HepG2 (cell line): ENCODE data around the gene SCIN. TPM values are rescaled to one million over a fixed set of nuclear protein-coding genes. Genes with fewer than 3 reads are reported as not detected.

Experiments
- ATAC-seq: fragments of 200-7000 bp; cut with Tn5 transposase; 3 replicates; pipeline ENCODE4 v1.9.1; 2020; ENCODE audit warnings: mild to moderate bottlenecking, moderate library complexity
- BruUV-seq: library from RNA; stranded (reverse); fragments of 400-500 nt; replicated peaks from 2 replicates; lab custom pipeline; 2021; lab: Mats Ljungman, UMichigan
- CTCF ChIA-PET: fragments of 300-600 bp; formaldehyde crosslinking; extraction: SDS; loops from one replicate; lab custom pipeline; 2021; ENCODE audit warnings: low total read pairs, inconsistent platforms, low intra/inter-chr PET ratio; lab: Yijun Ruan, JAX
- POLR2A ChIA-PET: fragments of 350-600 bp; sonication (Branson Sonifier 250); formaldehyde crosslinking; loops from one replicate; lab custom pipeline; 2020; ENCODE audit warnings: antibody characterized with exemption, inconsistent platforms; lab: Yijun Ruan, JAX
- DNase-seq: peaks from one replicate; pipeline ENCODE4 v3.0.0-alpha.2; 2015; ENCODE audit warnings: low spot score
- FAIRE-seq: peaks from 3 replicates; lab custom pipeline; 2011; peaks lifted over from hg19 to GRCh38; lab: Jason Lieb, UNC
- H2AFZ ChIP-seq: one replicate; pipeline ENCODE4 v1.6.1; 2011; ENCODE audit warnings: low read length, inconsistent platforms
- H3K27ac ChIP-seq: fragments of 300-600 bp; 3 replicates; pipeline ENCODE4 v1.8.0; 2011; ENCODE audit warnings: mixed run types, mild to moderate bottlenecking, mixed read lengths, low read length, inconsistent platforms; ENCODE audit not compliant: insufficient read depth; ENCODE audit errors: extremely low read length
- H3K27me3 ChIP-seq, 2 experiments: fragments of 200-600 bp in 1 of 2; 2 replicates in 1 of 2; 3 replicates in 1 of 2; pipeline versions ENCODE4 v1.6.0 to v1.8.0; 2011; ENCODE audit warnings: low read length in 2 of 2, mild to moderate bottlenecking in 2 of 2, moderate library complexity in 2 of 2, inconsistent platforms in 1 of 2; ENCODE audit not compliant: insufficient read depth in 2 of 2, control insufficient read depth in 1 of 2
- H3K36me3 ChIP-seq, 2 experiments: fragments of 200-600 bp in 1 of 2; replicated peaks in 1 of 2; 2 replicates in 1 of 2; 3 replicates in 1 of 2; pipeline versions ENCODE4 v1.5.1 to v1.8.0; 2011; ENCODE audit warnings: low read length in 2 of 2, inconsistent platforms in 1 of 2; ENCODE audit not compliant: insufficient read depth in 2 of 2, control insufficient read depth in 1 of 2
- H3K4me1 ChIP-seq: 2 replicates; pipeline ENCODE4 v1.5.1; 2012; ENCODE audit warnings: low read length, inconsistent platforms; ENCODE audit not compliant: insufficient read depth
- H3K4me2 ChIP-seq: 2 replicates; pipeline ENCODE4 v1.6.0; 2011; ENCODE audit warnings: low read depth, low read length, inconsistent platforms
- H3K4me3 ChIP-seq, 3 experiments: fragments of 200-600 bp in 1 of 3; sonication (generic), shearing (Covaris generic) in 1 of 3; replicated peaks in 1 of 3; 2 replicates each; pipeline ENCODE4 v1.5.1; 2011 to 2016; ENCODE audit warnings: low read length in 3 of 3, inconsistent platforms in 2 of 3, low read depth in 2 of 3, mild to moderate bottlenecking in 2 of 3, control low read depth in 1 of 3, mixed read lengths in 1 of 3; ENCODE audit not compliant: insufficient read depth in 1 of 3
- H3K79me2 ChIP-seq: one replicate; pipeline ENCODE4 v1.6.1; 2011; ENCODE audit warnings: low read length, inconsistent platforms; ENCODE audit not compliant: insufficient read depth
- H3K9ac ChIP-seq: 2 replicates; pipeline ENCODE4 v1.6.0; 2011; ENCODE audit warnings: mild to moderate bottlenecking, low read depth, low read length, inconsistent platforms; ENCODE audit not compliant: insufficient read depth
- H3K9me3 ChIP-seq: 2 replicates; pipeline ENCODE4 v1.5.1; 2012; ENCODE audit warnings: mild to moderate bottlenecking, low read length
- H4K20me1 ChIP-seq: 2 replicates; pipeline ENCODE4 v1.6.0; 2011; ENCODE audit warnings: inconsistent platforms, mild to moderate bottlenecking, low read length, moderate library complexity; ENCODE audit not compliant: insufficient read depth
- ARID2 ChIP-seq: sonication (generic); formaldehyde crosslinking; IDR thresholded peaks from 2 replicates; pipeline ENCODE4 v1.8.1; 2022; ENCODE audit warnings: mild to moderate bottlenecking, missing genetic modification reagents, borderline replicate concordance
- HNRNPUL1 ChIP-seq: fragments of 200-400 bp; formaldehyde crosslinking; IDR thresholded peaks from 2 replicates; pipeline ENCODE4 v1.6.1; 2017; ENCODE audit warnings: low read depth, mild to moderate bottlenecking, low read length, moderate library complexity
- HOXA9 ChIP-seq: sonication (generic); formaldehyde crosslinking; IDR thresholded peaks from 2 replicates; pipeline ENCODE4 v1.8.1; 2022; ENCODE audit warnings: missing genetic modification reagents, mild to moderate bottlenecking, moderate library complexity, borderline replicate concordance
- MXD4 ChIP-seq: IDR thresholded peaks from 2 replicates; pipeline ENCODE4 v1.6.1; 2016; ENCODE audit warnings: mild to moderate bottlenecking, missing biosample characterization, missing genetic modification reagents
- NFKBIZ ChIP-seq: IDR thresholded peaks from 2 replicates; pipeline ENCODE4 v1.6.1; 2018; ENCODE audit warnings: missing genetic modification reagents, missing compliant biosample characterization
- SIX4 ChIP-seq: sonication (generic); formaldehyde crosslinking; IDR thresholded peaks from 2 replicates; pipeline ENCODE4 v1.4.0; 2020; ENCODE audit warnings: missing genetic modification reagents
- ZBTB8A ChIP-seq: sonication (generic); formaldehyde crosslinking; IDR thresholded peaks from 2 replicates; pipeline ENCODE4 v1.4.0; 2020; ENCODE audit warnings: mild to moderate bottlenecking, low read depth, missing genetic modification reagents, borderline replicate concordance
- WGBS: methylation state at CpG from one replicate; pipeline ENCODE4 v1.1.6; 2017; ENCODE audit warnings: low lambda C conversion rate; 5-methylcytosine and 5-hydroxymethylcytosine counted together
- in situ Hi-C: cut with HindIII; loops from 2 replicates; pipeline ENCODE4 v1.10.0; 2017; ENCODE audit warnings: low pct_unique_long_range_greater_than_20kb; ENCODE audit not compliant: extremely low pct_ligation_motif_present
- intact Hi-C: fragments of 100-400 bp; cut with micrococcal nuclease; formaldehyde crosslinking; loops from one replicate; pipeline ENCODE4 v1.10.0; 2022; ENCODE audit not compliant: unreplicated experiment
- polyA plus RNA-seq, 8 experiments: library from polyadenylated mRNA; depleted of rRNA in 3 of 8; stranded (reverse) in 7 of 8; unstranded in 1 of 8; fragments of >200 nt; fragmentation: Illumina TruSeq in 4 of 8; extraction: Trizol in 4 of 8; gene quantifications; 2 replicates each; pipeline versions ENCODE4 v1.2.1 to v1.2.3, GENCODE V29; 2011 to 2016; ENCODE audit warnings: low read depth in 4 of 8, missing spikeins in 1 of 8, mixed read lengths in 1 of 8; ENCODE audit not compliant: insufficient read depth in 1 of 8
- total RNA-seq, 5 experiments: library from RNA; depleted of rRNA; stranded (reverse); fragments of >200 nt; fragmentation: Illumina TruSeq; extraction: Trizol; gene quantifications; 2 replicates each; pipeline ENCODE4 v1.2.3, GENCODE V29; 2016; ENCODE audit warnings: low read depth in 1 of 5
- TF ChIP-seq, protein P1 (sequence below): sonication (generic); formaldehyde crosslinking; IDR thresholded peaks from 2 replicates; pipeline ENCODE4 v1.5.0; 2020; ENCODE audit warnings: missing genetic modification reagents
- TF ChIP-seq, protein P2 (sequence below): sonication (generic); formaldehyde crosslinking; IDR thresholded peaks from 2 replicates; pipeline ENCODE4 v1.4.0; 2020; ENCODE audit warnings: missing genetic modification reagents

Gene SCIN
- total and polyA plus RNA-seq, 2 of the 13 experiments (the other 11 are each of a cell fraction or from before 2014, with no cell fraction given): not detected

DNA sequence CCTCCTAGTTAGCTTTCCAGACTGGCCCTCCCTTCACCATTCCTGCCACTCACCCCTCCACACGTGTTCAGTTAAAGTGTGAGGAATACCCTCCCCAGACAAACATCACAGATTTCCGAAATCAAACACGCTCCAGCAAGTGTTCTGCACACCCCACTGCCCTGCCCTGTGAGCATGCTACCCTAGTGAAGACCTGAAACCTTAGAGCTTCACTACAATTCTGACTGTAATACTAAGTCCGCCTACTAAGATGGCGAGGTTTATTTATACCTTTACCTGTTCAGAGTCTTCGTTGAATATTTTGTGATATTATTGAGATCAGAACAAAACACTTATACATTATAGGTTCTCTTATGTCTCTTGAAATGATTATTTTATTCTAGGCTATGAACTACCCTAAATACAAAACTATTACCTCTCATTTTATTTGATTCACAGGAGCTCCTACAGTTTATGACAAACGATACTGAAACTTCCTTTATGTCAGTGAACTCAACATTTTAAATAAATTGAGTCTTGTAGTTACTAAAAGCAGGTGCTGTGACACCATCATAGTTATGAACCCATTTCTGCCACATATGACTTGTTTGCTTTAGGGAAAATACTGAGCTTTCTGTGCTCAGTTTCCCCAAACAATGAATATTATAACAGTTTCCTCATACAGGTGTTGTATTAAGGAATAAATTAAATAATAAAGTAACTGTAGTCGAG lies 8.6 kb downstream of the SCIN start:
- Histone ChIP-seq H3K4me3 (no peak overlapping the region), H3K4me2 (no peak overlapping the region), H3K27ac (no peak overlapping the region), H3K27me3 (no peaks in the 10 kb centered on the region), H2AFZ (no peak overlapping the region), H3K9ac (no peak overlapping the region), H3K36me3 (no peaks in the 10 kb centered on the region), H3K9me3 (no peaks in the 10 kb centered on the region), H3K79me2 (no peaks in the 10 kb centered on the region), H3K4me1 (no peaks in the 10 kb centered on the region), H4K20me1 (no peaks in the 10 kb centered on the region)
- WGBS: 7% methylated on average over 8 of the region's 8 CpGs
- intact Hi-C loops (no loop called here), in situ Hi-C loops (no loop called here)
- no peak for ATAC-seq
- POLR2A ChIA-PET: no interaction called here
- CTCF ChIA-PET: no interaction called here
- TF ChIP-seq HNRNPUL1 (no peak), ARID2 (CRISPR knock-in tag) (no peak), HOXA9 (CRISPR knock-in tag) (no peak)
- no peak for FAIRE-seq
- no peak for DNase-seq
- no TSS peak for BruUV-seq

DNA sequence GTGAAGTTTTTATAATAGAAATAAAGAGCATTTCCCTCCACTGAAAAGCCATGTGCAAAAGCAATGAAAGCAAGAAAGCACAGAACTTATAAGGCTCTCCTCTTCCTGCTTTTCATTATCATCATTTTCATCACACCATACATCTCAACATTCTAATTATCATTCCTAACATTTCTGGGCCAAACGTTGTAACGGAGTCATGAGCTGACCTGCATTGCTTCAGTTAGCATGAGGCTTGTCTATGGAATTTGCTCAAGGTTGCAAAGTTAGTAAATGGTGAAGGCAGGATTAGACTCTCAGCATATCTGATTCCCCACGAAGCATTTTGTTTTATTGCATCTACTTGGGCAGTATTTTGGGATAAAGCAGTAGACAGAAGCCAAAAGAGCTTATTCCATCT lies 11.4 kb downstream of the SCIN start:
- ChIA-PET CTCF (no interaction called here), POLR2A (no interaction called here)
- BruUV-seq: no TSS peak

More for the DNA sequence above, 11.4 kb downstream of the SCIN start:
- in situ Hi-C loops (no loop called here), intact Hi-C loops (no loop called here)
- Histone ChIP-seq H3K4me1 (no peaks in the 10 kb centered on the region), H3K27ac (no peak overlapping the region), H3K4me2 (no peak overlapping the region), H4K20me1 (no peaks in the 10 kb centered on the region), H3K4me3 (no peak overlapping the region), H3K79me2 (no peaks in the 10 kb centered on the region), H3K9me3 (no peaks in the 10 kb centered on the region), H3K36me3 (no peaks in the 10 kb centered on the region), H2AFZ (no peak overlapping the region), H3K27me3 (no peaks in the 10 kb centered on the region), H3K9ac (no peak overlapping the region)
- no peak for DNase-seq
- no peak for FAIRE-seq
- TF ChIP-seq MXD4: no peak
- no peak for TF ChIP-seq ZBTB8A (CRISPR knock-in tag)
- TF ChIP-seq, protein P1, sequence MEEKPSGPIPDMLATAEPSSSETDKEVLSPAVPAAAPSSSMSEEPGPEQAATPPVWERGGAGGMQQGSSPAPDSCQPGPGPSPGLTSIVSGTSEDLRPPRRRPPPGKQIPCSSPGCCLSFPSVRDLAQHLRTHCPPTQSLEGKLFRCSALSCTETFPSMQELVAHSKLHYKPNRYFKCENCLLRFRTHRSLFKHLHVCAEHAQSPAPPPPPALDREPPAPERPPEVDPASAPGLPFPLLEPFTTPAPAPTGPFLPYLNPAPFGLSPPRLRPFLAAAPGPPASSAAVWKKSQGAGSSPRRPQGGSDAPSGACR (CRISPR knock-in tag): no peak
- TF ChIP-seq, protein P2, sequence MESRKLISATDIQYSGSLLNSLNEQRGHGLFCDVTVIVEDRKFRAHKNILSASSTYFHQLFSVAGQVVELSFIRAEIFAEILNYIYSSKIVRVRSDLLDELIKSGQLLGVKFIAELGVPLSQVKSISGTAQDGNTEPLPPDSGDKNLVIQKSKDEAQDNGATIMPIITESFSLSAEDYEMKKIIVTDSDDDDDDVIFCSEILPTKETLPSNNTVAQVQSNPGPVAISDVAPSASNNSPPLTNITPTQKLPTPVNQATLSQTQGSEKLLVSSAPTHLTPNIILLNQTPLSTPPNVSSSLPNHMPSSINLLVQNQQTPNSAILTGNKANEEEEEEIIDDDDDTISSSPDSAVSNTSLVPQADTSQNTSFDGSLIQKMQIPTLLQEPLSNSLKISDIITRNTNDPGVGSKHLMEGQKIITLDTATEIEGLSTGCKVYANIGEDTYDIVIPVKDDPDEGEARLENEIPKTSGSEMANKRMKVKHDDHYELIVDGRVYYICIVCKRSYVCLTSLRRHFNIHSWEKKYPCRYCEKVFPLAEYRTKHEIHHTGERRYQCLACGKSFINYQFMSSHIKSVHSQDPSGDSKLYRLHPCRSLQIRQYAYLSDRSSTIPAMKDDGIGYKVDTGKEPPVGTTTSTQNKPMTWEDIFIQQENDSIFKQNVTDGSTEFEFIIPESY (CRISPR knock-in tag): no peak
- TF ChIP-seq NFKBIZ (CRISPR knock-in tag): no peak
- TF ChIP-seq SIX4 (CRISPR knock-in tag): no peak
- 2% methylated on average over 3 of the region's 3 CpGs for WGBS
- ATAC-seq: no peak
